Stimulated activated CD8-positive, alpha-beta memory T cell treated with anti-CD3 and anti-CD28 coated beads, Interleukin-4, amount 100 ng/mL, for 24 hours (primary cell): Measurements from ENCODE around the gene CTDSPL2.
"Not testable (repeated sequence)": the region's sequence is repeated elsewhere in the genome, so short reads cannot be mapped to it uniquely, and the experiment has no call there.

Experiments used
- DNase-seq: peaks from one replicate; pipeline ENCODE4 v3.0.0-alpha.2; 2020; ENCODE audit warnings: low read depth

CTDSPL2 gene

DNA sequence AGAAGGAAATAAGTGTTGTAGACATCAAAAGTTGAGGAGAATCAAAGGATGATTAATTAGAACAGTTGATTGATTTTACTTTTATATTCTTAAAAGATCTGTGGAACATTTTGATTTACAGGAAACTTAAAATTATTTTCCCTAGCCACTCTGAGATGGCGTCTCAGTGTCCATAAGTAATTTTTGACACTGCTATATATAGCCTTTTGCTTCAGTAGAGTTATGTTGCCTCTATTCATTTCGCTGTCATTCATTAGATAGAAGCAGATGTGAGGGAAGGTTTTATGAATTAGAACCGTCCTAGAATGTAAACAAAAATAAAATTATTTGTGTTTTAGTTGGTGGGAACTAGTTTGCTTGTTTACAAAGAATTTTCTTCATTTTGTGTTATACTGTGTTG, 58.5 kb downstream of the CTDSPL2 start:
- no peak for DNase-seq

DNA sequence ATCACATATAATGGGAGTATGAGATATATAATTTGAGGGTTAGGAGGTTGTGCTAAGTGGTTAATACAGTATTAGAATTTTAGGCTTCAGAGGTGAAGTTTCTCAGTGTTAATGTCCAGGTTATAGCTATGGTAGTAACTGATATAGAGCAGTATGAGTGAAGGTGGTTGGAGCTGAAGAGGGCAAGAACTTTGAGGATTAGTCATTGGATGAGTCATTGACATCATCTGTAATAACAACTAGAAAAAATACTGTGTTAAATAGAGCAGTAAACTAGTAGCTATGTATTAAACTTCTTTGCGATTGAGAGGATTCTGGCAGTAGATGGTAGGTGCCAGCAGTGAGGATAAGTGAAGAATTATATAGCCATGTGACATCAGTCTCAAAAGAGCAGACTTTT, 62.0 kb downstream of the CTDSPL2 start:
- no peak for DNase-seq

DNA sequence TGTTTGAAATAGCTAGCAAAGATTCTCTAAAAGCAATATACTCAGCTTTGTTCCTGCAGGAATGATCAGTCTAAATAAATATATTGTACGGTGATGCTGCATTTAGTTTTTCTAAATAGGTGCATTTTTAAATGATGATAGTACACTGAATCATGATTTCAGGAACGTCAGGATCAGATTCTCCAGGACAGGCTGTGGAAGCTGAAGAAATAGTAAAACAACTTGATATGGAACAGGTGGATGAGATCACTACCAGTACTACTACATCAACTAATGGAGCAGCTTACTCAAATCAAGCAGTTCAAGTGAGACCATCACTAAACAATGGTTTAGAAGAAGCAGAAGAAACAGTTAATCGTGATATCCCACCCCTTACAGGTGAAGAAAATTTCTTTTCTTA, 63.2 kb downstream of the CTDSPL2 start:
- no peak for DNase-seq

- DNase-seq, result no peak
These were observed 64.6 kb downstream of the CTDSPL2 start for GRCh38 chr15:44492040-44492439.

GRCh38 chr15:44492672-44493071, 65.2 kb downstream of the CTDSPL2 start:
- no peak for DNase-seq

DNA sequence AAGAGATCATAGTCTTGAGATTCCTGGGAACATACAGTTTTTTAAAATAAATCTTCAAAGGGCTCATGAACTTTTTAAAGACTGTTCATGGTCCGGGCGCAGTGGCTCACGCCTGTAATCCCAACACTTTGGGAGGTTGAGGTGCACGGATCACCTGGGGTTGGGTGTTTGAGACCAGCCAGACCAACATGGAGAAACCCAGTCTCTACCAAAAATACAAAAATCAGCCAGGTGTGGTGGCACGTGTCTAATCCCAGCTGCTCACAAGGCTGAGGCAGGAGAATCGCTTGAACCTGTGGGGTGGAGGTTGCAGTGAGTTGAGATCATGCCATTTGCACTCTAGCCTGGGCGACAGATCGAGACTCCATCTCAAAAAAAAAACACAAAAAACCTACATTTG, 68.1 kb downstream of the CTDSPL2 start:
- DNase-seq, result no peak

- no peak for DNase-seq
These were observed 73.1 kb downstream of the CTDSPL2 start for GRCh38 chr15:44500555-44500954.

- no peak for DNase-seq
These were observed 74.4 kb downstream of the CTDSPL2 start for GRCh38 chr15:44501768-44502366.

DNA sequence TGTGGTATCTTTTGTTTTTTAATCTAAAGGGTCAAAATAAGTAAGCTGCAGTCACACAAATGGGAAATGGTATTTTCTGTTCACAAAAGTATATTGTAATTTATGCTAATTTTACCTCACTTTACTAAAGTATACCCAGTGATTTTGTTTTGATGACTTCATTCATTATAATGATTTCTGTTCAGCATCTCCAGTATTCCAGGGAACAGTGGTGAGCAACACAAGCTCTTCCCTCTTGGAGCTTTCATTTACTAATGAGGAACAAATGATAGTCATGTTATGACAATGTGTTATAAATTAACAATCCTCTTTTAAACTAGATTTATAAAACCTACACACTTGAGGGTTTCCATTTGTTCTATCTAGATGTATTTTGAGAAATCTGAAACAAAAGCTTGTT, 89.0 kb downstream of the CTDSPL2 start:
- DNase-seq, result no peak

GRCh38 chr15:44519537-44519936, 92.1 kb downstream of the CTDSPL2 start:
- DNase-seq, result no peak

- no peak for DNase-seq
These were observed 97.6 kb downstream of the CTDSPL2 start for GRCh38 chr15:44525018-44525417.

DNA sequence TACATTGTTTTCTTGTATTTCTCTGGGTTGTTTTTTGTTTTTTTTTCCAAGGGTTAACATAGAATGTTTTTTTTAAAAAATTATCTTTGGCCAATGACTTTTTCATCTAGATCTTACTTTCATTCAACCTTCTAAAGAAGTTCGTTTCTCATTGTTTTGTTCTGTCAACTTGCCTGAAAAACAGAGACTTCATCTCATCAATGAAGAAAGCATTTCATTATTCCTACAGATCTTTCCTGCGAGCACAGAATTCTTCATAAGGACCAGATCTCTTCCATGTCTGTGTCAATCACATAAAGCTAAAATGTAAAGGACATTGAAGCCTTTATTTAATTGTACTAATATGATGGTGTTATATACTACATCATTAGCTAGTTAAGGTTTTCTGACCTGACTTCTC, 99.8 kb downstream of the CTDSPL2 start:
- DNase-seq, result no peak

- DNase-seq, result no peak
These were observed 102.6 kb downstream of the CTDSPL2 start for GRCh38 chr15:44529864-44530604.

DNA sequence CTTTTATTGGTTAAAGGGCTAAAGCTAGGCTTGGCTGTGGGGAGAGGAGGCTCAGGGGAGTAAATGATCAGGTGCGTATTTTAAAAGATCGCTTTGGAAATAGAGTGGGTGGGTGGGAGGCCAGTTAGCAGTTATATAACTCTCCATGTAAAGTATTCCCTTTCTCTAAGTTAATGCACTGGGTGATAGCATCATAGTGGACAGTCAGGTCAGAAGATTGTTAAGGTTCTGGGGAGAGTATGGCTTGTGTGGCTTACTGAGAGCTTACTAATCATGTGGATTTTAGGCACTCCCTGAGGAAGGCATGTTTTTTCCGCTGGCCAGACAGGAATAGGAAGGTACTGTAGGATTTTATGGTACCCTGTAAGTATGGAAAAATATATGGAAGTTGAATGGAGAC, 103.2 kb downstream of the CTDSPL2 start:
- DNase-seq, result no peak

DNA sequence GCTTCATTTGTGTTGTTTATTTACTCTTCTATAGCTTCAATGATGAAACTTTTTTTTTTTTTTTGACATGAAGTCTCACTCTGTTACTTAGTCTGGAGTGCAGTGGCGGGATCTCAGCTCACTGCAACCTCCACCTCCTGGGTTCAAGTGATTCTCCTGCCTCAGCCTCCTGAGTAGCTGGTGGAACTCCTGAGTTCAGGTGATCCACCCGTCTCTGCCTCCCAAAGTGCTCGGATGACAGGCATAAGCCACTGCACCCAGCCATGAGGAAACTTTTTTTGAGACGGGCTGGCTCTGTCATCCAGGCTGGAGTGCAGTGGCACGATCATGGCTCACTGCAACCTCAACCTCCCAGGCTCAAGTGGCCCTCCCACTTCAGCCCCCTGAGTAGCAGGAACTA, 104.8 kb downstream of the CTDSPL2 start:
- DNase-seq, result not testable (repeated sequence)

GRCh38 chr15:44532689-44533088, 105.3 kb downstream of the CTDSPL2 start:
- DNase-seq, result no peak

DNA sequence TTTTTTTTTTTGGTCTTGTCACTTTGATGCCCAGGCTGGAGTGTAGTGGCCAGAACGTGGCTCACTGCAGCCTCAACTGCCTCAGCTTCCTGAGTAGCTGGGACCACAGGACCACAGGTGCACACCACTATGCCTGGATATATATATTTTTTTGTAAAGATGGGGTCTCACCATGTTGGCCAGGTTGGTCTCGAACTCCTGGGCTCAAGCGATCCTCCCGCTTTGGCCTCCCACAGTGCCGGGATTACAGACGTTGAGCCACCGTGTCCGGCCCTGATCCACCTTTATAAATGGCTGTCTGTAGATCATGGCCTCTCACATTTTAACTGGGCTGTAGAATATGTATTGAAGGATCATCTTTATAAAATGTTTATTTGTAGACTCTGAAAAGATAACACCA, 107.7 kb downstream of the CTDSPL2 start:
- no peak for DNase-seq

- DNase-seq, result peak; percentile 11
These were observed 108.3 kb downstream of the CTDSPL2 start for GRCh38 chr15:44535523-44536301.

DNA sequence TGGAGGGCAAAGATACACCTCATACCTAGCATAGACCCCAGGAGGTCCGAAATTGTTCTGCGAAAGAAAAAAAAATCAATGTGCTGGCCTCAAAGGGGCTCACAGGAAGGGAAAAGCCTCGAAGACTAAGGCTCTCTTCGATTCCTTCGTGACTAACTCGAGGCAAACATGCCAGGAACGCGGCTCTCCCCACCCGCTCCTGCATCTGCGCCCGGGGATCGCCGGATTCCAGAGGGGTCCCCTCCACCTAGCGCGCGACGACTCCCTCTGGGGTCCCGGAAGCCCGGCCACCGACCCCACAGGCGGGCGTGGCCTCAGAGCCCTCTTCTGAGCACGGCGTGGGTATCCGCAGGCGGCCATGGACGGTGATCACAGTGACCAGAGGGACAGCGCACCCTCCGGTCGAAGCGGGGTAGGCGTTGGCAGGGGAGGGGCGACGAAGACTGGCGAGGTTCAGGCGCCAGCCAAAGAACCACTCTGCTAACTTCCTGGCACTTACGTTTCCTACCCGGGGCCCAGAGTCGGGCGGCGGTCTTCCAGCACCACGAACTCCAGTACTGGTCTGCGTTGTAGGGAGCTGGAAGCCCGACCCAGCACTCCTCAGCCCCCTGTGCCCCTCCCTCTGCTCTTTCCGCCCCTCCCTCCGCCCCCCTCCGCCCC, 109.0 kb downstream of the CTDSPL2 start:
- no peak for DNase-seq

DNA sequence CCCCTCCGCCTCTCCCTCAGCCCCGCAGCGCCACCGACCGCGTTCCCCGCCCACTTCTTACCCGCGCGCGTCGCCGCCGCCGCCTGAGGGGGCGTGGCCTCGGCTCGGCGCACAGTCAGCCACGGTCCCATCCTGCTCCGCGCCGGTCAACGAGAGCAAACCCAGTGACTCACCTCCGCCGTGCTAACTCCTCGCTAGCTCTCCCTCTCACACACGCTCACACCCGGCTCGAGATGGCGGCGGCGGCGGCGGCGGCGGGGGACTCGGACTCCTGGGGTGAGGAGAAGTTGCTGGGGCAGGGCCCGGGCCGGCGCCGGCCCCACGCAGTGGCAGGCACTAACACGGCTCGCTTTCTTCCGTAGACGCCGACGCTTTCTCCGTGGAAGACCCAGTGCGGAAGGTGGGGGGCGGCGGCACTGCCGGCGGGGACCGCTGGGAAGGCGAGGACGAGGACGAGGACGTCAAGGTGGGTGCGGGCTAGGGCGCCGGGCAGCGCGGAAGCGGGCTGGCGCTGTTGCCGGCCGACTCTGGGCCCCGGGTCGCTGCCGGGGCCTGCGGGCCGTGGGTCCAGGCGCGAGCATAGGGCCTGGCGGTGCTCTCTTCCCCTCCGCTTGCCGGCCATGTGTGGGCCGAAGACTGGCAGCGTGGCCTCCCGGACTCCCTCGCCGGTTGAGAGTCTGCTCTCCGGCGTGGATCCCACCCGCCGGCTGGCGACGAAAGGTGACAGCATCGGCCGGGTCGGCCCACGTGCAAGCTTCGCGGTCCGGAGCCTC, 109.7 kb downstream of the CTDSPL2 start, which contains the start of gene EIF3J:
TSS of gene EIF3J (plus strand) at position 186 of the 773 bp plus-strand sequence. CDS start at position 234, 48 bp downstream.
- DNase-seq, result peak; percentile 90

DNA sequence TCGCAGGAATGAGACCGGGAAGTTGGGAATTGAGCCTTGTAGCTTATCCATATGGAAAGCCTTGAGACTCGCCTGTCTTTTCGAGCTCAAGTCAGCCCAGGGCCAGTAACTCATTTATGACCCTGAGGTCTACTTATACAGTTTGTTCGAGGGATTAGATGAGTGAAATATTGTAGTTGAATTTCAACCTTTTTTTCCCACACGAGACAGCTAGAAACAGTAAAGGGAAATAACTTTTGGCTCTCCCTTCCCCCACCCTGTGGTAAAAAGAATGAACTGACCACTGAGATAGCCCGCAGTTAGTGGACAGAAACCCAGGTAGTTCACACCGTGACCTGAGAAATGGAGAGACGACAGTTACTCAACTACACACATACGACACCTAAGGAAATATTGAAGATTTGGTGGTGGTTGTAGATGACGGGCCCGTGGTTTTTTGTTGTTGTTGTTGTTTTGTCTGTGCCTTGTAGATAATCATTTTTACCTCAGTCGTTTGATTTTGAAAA, 110.4 kb downstream of the CTDSPL2 start:
- no peak for DNase-seq
